ENCODE measurements around the gene ADAM21.

DNA sequence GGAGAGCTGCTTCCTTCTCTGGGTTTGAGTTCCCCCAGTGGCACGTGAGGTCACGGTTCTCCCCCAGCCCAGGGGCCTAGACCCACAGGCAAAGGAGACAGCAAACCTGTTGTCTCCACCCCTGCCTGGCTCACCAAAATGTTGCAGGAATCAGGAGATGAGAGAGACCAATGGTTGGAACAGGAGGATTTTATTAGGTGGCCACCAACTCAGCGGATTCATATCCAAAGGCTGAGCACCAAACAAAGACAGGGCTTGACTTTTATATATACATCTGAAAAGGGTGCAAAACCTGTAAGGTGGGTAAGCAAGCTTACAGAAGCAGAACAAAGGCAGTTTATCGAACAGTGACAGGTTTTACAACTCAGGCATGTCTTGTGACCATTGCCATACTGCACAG is 9.2 kb upstream of the ADAM21 start:
- TF ChIP-seq, protein P1, sequence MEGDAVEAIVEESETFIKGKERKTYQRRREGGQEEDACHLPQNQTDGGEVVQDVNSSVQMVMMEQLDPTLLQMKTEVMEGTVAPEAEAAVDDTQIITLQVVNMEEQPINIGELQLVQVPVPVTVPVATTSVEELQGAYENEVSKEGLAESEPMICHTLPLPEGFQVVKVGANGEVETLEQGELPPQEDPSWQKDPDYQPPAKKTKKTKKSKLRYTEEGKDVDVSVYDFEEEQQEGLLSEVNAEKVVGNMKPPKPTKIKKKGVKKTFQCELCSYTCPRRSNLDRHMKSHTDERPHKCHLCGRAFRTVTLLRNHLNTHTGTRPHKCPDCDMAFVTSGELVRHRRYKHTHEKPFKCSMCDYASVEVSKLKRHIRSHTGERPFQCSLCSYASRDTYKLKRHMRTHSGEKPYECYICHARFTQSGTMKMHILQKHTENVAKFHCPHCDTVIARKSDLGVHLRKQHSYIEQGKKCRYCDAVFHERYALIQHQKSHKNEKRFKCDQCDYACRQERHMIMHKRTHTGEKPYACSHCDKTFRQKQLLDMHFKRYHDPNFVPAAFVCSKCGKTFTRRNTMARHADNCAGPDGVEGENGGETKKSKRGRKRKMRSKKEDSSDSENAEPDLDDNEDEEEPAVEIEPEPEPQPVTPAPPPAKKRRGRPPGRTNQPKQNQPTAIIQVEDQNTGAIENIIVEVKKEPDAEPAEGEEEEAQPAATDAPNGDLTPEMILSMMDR (IDR thresholded peaks at IDR 0.05; ENCODE audit: low read depth, low read length) = no peak
- TF ChIP-seq EZH2phosphoT487 (IDR thresholded peaks at IDR 0.05; ENCODE audit: low read depth) = no peak
